ENCODE measurements around the gene KCNMA1.

KCNMA1 gene

DNA sequence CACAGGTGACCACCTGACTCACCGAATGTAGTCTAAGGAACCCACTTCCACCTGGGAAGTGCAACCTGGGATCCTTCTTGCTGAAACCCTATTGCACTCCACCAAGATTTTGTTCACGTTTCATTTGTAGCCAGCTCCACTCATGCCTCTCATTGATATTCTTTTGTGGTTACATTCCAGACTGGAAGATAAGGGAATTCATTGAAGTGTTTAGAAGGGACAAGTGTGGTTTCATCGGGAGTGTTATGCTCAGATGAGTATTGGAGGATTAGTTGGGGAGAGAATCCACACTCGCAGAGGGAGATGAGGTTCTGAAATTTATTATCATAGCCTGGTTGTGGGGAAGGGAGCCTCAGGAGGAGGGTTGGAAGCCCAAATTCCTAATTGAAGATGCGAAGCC, 320.4 kb downstream of the KCNMA1 start:
- TF ChIP-seq, protein P1, sequence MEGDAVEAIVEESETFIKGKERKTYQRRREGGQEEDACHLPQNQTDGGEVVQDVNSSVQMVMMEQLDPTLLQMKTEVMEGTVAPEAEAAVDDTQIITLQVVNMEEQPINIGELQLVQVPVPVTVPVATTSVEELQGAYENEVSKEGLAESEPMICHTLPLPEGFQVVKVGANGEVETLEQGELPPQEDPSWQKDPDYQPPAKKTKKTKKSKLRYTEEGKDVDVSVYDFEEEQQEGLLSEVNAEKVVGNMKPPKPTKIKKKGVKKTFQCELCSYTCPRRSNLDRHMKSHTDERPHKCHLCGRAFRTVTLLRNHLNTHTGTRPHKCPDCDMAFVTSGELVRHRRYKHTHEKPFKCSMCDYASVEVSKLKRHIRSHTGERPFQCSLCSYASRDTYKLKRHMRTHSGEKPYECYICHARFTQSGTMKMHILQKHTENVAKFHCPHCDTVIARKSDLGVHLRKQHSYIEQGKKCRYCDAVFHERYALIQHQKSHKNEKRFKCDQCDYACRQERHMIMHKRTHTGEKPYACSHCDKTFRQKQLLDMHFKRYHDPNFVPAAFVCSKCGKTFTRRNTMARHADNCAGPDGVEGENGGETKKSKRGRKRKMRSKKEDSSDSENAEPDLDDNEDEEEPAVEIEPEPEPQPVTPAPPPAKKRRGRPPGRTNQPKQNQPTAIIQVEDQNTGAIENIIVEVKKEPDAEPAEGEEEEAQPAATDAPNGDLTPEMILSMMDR (IDR thresholded peaks at IDR 0.05; ENCODE audit: low read depth, low read length), result no peak
- no peak for DNase-seq (ENCODE audit: extremely low read depth, low read depth)

DNA sequence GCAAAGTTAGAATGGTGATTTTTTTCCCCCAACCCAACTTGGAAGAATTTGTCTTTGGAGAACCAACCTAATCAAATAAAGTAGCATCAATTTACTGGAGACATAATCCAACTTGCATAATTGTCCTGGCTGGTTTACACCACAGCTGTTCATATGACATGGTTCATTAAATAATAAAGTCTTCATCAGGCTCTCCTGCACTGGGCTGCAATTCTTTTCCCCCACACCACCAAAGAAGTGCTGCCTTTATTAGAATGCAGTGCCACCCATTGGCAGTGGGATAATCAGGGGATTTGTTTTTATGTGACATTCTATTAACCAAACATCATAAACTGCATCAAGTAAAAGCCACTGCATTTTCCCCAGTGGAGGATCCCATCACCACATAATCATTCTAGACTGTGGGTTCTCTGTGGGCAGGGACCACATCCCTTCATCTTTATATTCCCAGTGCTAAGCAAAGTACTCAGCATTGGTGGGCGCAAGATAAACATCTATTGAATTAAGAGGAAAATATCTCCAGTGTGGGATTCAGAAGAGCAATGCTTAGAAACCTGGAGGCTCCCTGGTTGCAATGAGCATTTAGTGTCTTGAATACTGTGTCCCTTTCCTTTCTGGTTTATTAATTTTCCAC, 322.0 kb downstream of the KCNMA1 start:
- TF ChIP-seq, protein P1 (IDR thresholded peaks at IDR 0.05; ENCODE audit: low read depth, low read length), result no peak
- DNase-seq (ENCODE audit: extremely low read depth, low read depth), result no peak

DNA sequence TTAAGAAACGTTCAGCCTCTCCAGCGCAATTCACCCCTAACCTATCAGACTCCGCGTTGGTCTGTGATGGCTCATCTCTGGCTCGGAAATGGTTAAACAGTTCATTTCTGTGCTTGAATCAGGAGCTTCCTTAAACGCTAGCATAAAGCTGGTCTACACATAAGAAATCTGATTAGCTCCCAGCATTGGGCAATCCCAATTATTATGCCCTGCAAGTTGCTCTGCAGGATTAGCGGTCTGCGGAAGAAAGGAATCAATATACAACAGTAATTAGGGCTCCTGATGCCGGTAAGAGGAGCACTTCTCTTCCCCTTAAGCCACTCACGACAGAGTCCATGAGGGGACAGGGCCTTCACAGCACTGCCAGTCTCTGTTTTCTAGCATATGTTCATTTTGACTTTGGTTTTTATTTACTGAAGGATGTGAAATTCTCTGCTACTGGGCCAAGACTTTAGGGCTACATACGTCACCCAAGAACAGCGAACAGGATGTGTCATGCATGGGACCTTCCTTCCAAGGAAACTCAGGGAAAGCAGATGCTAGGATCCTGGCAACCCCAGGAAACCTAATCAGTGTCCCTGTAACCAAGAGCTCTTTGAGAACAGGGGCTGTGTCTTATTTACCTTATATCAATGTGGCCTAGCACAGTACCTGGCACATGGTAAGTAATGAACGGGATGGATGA, 324.4 kb downstream of the KCNMA1 start:
- TF ChIP-seq, protein P1 (IDR thresholded peaks at IDR 0.05; ENCODE audit: low read depth, low read length), result no peak
- DNase-seq (ENCODE audit: extremely low read depth, low read depth), result no peak

DNA sequence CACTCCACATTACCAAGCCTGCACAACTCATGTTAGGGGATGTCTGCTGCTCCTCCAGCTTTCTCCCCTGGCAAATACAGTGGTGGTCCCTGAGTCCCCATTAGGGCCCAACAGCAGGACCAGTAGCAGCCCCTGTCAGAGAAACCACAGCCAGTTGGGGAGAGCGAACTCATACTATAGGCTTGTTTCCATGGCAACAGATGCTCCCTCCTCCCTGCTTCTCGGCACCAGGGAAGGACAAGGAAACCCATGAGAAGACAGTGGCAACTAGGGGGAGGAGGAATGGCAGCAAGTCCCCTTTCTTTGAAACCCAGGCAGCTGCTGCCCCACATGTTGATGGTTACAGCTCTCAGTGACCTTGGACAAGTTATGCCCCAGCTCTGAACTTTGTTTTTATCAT, 326.4 kb downstream of the KCNMA1 start:
- DNase-seq (ENCODE audit: extremely low read depth, low read depth), result no peak
- TF ChIP-seq, protein P1 (IDR thresholded peaks at IDR 0.05; ENCODE audit: low read depth, low read length), result no peak

DNA sequence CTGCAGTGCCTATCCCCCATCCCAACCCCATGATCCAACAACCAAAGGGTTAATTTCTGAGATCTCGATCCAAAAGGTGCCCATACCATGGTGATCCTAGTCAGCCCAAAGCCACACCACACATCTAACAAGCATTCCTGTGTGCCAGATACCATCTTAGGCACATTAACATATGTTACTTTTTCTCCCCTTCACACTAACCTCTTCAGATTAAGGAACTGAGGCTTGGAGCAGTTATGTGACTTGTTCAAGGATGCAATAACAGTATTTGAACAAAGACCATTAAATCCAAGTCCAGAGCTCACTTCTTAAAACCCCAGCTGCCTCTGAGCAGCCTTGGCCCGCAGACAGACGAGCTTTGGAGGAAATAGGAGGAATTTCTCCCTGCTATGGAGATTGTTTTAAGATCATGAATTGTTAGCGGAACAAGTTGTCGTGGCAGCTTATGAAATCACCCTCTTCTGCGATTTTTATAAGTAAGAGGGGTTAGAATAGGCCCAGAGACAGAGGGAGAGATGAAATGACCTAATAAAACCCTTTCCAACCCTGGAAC, 327.2 kb downstream of the KCNMA1 start:
- no peak for DNase-seq (ENCODE audit: extremely low read depth, low read depth)
- TF ChIP-seq, protein P1 (IDR thresholded peaks at IDR 0.05; ENCODE audit: low read depth, low read length), result no peak

DNA sequence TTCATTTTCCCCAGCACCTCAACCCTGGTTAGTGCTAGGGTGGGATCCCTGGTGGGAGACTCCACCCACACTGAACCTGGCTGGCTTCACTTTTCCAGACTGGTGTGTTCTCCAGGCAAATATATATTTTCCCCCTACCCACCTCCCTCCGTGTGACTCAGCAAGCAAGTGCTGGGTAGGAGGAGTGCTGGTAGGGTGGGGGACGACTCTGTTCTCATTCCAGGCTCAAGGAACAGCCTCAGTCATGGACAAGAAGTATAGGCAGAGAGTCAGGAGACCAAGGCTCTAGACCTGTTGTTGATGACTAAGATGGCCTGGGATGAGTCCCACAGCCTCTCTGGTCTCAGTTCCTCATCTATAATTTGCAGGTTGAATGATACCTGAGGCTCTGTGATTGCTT, 328.1 kb downstream of the KCNMA1 start:
- DNase-seq (ENCODE audit: extremely low read depth, low read depth), result no peak
- TF ChIP-seq, protein P1 (IDR thresholded peaks at IDR 0.05; ENCODE audit: low read depth, low read length), result no peak

DNA sequence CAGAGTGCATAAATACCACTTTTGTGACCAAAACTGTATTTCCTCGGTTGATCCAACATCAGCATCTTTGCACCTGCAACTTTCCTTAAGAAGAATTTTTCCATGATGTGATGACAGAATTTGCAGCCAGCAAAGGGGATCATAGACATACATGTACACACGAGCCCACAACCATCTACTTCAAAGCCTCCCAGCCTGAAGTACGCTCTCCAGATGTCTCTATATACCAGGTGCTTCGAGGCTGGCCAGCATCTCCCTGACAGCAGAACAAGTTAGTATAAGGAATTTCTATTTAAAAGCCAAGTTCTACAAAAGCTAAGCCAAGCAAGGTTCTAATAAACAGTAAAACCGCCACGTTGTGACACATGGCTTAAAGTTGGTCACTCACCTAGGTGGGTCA, 328.5 kb downstream of the KCNMA1 start:
- TF ChIP-seq, protein P1 (IDR thresholded peaks at IDR 0.05; ENCODE audit: low read depth, low read length), result no peak
- no peak for DNase-seq (ENCODE audit: extremely low read depth, low read depth)

Data from AG09319 (cell line).